GM19324 (cell line): ENCODE results near the gene RANBP1.

Experiments used
- ATAC-seq: cut with Tn5 transposase; IDR thresholded peaks from one replicate; pipeline ENCODE4 v1.9.1; 2021; ENCODE audit warnings: mild to moderate bottlenecking, moderate library complexity; ENCODE audit not compliant: unreplicated experiment, low FRiP score

Gene RANBP1

DNA sequence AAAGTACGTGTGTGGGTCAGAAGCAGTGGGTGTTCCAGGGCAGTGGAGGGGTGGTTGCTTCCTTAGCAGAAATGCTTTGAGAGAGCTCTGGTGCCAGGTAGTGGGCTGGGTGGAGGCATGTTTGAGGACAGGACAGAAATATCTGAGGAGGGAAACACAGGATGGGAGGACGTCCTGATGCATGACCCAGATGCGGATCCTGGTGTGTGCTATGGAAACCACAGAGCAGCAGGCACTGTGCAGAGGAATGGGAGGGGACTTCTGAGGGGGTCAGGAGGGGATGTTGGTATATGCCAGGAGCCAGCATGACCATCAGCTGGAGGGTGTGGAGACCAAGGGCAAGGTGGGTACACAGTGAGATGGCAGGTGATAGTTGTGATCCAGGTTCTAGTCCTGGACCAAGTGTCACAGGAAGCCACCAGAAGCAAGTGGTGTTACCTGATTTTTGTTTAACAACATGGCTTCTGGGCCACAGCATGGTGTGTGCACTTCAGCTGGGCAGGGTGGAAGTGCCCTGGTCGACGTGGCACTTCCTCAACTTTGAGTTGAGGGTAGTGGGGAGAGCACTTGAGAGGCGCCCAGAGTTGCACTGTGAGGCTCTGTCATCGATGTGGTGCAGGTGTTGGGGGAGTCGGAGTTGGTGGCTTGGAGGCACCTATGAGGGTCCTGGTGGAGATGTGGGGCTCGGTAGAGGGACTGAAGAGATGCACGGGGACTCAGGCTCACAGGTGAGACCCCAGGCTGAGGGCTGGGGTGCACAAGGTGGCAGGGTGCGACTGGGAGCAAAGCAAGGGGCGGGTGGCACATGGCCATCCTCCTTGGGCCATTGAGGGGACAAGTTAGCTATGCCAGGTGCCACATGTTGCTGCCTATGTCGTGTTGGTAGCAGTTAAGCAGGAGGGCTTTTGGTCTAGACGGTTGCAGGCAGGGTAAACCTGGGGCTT lies 28.3 kb upstream of the RANBP1 start:
- no peak for ATAC-seq

DNA sequence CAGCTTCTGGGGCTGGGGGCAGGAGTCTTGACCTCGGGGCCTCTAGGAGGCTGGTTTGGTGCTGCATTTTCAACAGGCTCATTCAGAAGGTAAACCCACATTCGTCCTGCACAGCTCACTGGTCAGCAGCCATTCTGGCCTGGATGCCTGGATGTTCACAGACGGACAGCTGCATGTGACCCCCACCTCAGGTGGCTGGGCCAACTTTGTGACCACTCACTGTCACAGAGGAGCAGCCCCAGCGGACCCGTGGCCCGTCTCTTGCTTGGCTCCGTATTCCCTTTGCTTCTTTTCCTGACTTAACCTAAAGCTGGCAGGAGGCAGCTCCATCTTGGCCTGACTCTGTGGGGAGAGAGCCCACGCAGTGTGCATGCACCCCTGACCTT lies 27.6 kb upstream of the RANBP1 start:
- no peak for ATAC-seq

DNA sequence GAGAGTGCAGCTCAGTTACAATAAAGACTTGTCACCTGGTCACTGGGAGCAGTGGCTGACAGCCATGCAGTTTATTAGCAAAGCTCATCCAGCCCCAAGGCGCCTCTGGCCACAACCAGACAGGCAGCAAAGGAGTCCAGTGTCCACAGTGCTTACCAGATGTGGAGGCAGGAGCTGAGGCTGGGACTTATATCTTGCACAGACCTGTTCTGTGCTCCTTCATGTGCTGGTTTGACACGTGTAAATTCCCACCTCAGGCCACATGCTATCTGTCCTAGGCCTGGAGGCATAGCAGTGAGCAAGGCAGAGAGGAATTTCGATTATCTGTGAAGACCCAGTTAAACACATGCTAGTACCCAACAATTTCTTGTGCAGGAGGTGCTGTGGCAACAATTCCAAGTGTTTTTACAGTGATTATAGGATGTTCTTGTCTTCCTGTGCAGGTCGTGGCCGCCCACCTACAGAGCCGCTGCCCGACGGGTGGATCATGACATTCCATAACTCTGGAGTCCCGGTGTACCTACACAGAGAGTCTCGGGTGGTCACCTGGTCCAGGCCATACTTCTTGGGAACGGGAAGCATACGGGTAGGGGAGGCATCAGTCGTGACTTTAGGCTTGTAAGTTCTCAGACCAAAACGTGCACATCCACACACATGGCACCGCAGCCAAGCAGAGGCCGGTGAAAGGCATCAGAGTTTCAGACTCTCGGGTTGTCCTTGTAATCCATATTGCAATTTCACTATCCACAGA lies 26.5 kb upstream of the RANBP1 start:
- no peak for ATAC-seq

DNA sequence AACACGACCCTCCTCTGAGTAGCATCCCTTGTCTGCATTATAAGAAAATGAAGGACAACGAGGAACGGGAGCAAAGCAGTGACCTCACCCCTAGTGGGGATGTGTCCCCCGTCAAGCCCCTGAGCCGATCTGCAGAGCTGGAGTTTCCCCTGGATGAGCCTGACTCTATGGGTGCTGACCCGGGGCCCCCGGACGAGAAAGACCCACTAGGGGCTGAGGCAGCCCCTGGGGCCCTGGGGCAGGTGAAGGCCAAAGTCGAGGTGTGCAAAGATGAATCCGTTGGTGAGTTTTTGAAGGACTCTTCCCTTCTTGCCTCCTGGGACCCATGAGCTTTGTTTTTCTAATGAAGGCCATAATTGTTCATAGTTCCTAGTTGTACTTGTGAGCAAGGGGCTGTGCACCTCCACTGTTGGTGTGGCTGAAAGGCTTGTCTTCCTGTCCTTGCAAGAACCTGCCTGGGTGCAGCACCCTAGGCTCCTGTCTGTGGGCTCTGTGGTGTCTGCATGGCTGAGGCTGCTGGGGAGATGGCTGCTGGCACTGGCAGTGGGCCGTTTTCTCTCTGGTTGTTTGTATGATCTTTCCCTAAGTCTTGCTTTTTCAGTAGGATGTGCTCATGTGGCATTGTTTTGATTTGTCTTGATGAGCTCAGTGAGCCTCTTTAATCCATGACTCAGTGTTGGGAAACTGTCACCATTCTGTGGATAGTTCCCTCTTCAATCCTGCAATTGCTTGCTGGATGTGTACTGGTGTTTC lies 25.8 kb upstream of the RANBP1 start:
- no peak for ATAC-seq

DNA sequence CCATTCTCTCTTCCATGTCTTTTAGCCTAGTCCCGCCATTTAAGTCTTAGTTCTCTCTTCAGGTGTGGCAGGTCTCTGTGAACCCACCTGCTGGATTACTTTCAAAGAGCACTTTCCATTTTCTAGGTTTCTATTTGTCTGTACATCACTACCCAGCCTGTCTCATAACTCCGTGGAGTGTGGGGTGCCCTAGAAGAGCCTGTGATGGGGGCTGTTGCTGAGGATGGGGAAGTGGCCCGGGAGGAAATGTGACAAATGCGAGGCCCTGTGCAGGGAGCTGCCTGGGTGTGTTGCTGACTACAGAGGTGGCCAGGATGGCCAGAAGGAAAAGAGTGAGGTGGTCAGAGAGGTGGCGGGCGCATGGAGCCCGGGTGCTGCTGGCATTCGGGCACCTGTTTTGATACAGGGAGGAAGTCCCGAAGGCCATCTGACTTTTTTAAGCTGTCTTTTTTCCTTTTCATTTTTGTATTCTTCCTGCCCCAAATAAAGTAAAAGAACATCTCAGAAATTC lies 25.1 kb upstream of the RANBP1 start:
- no peak for ATAC-seq

DNA sequence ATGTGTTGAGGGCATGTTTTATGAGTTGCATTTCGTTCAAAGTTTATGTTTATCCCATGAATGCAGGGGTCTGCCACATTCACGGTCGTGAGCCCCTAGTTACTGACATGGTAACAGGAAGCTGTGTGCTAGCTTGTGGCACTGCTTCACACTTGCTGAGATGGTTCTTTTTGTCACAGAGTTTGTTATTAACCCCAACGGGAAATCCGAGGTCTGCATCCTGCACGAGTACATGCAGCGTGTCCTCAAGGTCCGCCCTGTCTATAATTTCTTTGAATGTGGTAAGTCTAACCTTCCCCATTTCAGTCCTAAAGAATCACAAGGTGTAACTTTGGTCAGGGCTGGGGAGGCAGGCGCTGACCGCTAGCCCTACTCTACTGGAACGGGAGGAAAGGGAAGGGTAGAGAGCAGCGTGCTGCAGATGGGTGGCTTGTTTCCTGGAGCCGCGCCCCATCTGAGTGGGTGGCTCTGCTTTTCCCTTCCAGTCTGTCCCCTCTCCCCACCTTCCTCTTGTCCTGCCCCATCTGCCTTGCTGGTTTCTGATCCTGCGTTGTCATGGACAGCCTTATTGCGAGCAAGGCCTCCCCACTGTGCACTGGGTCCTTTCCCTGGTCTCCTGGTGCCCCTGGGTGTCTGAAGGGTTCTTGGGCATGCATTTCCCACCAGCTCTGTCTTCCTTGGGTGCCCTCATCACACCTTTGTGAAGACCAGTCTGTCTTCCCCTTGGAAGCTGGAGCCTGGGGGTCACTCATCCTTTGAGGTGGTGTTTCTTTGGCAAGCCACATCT lies 24.0 kb upstream of the RANBP1 start:
- no peak for ATAC-seq

DNA sequence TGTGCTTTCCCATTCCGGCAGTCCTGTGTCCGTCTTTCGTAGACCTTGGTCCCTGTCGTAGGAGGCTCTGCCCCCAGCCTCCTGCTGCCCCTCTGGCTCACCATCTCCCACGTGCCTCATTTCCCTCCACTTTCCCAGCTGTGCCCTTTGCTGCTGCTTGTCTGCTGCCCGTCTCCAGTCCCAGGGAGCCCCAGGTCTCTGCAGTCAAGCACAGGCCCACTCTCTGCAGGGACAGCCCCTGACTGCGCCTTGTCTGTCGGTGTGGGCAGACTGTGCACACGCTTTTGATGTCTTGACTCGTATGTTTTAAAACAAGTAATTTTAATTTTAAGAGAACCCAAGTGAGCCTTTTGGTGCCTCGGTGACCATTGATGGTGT lies 23.4 kb upstream of the RANBP1 start:
- no peak for ATAC-seq

DNA sequence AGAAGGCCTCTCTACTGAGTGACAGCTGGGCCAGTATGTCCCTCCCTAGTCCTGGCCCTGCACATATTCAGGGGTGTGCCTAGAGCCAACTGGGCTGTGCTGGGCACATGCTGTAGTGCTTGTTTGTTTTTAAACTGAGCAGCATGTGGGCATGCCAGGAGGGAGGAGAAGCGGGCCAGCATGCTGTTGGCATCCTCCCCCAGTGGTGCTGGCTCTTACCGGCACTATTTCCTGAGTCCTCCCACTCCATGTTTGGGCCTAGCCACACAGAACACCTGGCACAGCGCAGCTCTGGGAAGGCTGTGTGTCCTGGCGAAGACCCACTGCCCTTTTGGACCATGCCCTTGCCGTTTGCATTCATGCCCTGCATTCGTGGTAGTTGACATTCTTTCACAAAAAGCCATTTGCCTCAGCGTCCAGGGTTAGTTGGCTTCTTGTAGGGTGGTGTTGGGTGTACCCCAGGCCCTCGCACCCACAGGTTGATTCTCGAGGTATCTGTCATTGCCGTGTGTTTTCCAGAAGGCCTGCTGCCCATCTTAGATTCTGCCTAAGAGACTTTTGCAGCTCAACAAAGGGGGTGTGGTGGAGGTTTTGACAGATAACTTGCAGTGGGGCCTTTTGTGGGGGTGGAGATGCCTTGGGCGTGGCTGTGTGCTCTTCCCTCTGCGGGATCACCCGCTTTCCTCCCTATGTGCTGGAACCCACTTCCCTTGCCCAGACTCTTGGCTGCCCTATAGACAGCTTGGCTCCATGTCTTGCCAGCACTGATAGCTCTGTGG lies 22.3 kb upstream of the RANBP1 start:
- ATAC-seq: no peak

DNA sequence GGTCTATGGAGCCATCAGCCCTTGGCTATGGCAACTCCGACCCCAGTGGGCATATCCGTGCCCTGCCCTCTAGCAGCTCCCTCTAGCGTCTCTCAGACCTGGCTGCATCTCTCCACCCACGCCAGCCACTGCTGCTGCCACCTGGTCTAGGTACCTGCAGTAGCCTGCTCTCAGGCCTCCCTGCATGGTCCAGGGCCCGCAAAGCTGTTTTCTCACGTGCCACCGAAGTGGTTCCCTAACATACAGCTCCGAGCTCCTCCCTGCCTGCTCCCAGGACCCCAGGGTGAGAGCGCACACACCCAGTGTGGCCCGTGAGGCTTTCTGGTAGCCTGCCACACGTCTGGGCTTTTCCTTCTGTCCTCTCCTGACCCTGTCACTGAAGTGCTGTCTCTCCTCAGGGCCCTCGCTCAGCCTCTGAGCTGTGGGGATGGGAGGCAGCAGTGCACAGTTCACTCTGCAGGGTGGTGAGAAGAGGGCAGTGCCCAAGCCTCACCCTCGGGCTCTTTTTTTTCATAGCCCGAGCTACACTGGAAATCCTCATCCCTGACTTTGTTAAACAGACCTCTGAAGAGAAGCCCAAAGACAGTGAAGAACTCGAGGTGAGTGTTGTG lies 21.6 kb upstream of the RANBP1 start:
- ATAC-seq: no peak

DNA sequence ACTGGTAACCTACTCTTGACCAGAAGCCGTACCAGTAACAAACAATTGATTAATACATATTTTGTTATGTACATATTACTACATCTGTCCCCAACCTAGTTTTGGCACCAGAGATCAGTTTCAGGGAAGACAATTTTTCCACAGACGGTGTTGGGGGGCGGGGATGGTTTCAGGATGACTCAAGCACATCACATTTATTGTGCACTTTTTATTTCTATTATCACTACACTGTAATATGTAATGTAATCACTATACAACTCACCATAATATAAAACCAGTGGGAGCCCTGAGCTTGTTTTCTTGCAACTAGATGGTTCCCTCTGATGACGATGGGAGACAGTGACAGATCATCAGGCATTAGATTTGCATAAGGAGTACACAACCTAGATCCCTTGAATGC lies 20.4 kb upstream of the RANBP1 start:
- no peak for ATAC-seq

DNA sequence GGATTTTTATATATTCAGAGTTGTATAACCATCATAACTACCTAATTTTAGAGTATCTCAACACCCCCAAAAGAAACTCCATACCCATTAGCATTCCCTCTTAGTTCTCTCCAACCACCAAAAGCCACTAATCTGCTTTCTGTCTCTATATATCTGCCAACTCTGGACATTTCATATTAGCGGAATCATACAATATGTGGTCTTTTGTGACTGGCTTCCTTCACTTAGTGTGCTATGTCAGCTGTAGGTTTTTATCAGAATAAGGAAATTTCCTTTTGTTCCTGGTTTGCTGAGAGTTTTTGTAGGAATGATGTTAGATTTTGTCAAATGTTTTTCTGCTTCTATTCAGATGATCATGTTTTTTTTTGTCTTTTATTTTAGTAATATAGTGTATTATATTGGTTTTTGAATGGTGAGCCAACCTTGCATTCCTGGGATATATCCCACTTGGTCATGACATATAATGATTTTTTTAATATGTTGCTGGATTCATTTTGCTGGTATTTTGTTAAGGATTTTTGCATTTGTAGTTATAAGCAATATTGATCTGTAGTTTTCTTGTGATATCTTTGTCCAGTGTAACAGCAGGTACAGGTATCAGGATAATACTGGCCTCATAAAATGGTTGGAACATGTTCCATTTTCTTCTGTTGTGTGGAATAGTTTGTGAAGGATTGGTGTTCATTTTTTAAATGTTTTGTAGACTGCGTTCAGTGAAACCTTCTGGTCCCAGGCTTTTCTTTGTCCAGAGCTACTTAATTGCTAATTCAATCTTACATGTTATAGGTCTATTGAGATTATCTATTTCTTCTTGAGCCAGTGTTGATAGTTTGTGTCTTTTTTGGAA lies 19.1 kb upstream of the RANBP1 start:
- no peak for ATAC-seq

DNA sequence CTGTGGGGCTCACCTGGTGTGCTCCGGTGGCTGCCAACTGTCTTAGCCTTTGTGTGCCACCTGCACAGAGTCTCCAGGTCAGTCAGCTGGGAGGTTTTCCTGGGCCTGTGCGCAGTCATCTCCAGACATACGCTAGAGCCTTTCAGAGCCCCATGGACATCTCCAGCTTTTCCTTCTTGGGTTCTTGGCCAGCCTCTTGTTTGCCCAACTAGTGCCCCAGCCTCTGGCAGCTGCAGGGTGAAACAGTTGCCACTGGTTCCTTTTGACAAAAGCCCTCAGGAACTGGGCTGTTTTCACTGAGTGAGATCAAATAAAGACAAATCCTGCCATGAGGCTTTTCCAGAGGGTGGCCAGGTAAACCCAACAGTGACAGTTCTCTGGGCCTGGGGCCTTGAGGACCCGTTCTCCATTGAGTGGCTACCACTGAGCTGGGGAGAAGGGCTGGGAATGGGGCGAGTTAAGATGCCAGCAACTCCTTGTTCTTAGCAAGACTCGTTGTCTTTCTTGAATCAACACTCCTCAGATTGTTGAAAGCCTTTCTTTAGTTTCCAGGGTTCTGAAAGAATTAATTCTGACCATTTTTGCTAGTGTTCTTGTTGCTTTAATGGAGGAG lies 16.7 kb upstream of the RANBP1 start:
- ATAC-seq: no peak

DNA sequence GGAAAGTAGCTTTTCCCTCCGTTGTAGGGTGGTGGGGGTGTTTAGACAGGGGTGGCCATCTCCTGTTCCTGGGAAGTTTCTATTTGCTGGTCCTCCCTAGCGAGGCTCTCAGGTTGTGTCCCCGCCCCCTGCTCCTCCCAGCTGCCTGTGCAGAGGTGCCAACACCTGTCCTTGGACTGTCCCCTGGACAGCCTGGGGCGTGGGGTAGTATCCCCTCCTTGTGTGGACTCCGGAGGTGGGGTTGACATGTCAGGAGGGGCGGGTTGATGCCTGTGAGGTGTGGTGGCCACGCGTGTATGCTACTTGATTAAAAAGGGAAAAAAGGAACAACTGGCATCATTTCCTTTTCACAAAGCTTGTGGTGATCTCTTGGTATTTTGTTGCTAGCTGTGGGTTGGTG lies 14.3 kb upstream of the RANBP1 start:
- no peak for ATAC-seq

DNA sequence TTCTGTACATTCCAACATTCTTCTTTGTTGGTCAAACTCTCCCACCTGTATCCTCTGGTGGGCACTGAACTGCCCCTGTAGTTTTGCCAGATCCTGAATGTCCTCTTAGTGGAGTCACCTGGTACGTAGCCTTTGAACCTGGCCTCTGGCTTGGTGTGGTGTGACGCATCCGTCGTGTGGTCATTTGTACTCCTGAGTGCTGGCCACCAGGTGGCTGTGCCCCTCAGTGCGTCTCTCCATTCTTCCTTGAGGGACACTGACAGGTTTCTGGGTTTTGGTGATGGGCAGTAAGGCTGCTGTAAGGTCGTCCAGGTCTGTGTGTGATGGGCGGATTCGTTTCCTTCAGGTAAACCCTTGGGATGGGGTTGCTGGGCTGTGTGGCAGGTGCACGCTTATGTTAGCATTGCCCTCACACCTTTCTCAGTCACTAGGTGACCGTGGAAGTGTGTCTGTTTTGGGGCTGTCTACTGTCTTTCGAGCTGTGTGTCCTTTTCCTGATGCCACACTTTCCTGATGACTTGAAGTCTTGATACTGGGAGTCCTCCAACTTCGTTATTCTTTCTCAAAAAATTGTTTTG lies 13.6 kb upstream of the RANBP1 start:
- no peak for ATAC-seq

DNA sequence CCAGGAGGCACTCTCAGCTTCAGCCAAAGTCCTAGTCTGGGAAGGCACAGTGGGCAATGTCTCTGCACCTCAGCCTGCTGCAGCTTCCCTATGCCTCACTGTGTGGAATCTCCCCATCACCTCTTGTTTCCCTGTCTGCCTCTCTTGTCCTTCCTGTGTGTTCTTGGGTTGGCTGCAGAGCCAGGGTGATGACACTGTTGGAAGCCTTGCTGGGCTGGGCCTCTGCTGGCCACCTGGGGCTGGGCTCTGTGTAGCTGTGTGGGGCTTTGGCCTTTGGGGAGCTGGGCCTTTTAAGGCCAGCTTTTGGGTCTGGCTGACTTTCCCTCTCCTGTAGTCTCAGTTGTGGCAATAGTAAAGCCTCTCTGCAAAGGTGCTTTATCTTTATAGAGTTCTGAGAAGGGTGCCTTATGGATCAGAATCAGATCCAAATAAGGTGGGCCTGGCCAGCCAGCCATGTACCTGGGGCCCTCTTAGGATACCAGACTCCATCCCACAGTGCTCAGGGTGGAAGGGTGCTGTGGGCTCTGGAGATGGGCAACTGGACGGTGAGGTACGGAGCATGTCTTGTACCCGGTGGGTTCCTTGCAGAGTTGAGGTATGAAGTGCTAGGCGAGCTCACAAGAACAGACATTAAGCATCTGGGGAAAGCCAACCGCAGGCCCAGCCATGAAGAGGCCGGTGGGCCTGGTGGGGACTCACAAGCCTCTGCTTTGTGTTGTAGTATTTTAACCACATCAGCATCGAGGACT lies 10.3 kb upstream of the RANBP1 start:
- ATAC-seq: no peak

DNA sequence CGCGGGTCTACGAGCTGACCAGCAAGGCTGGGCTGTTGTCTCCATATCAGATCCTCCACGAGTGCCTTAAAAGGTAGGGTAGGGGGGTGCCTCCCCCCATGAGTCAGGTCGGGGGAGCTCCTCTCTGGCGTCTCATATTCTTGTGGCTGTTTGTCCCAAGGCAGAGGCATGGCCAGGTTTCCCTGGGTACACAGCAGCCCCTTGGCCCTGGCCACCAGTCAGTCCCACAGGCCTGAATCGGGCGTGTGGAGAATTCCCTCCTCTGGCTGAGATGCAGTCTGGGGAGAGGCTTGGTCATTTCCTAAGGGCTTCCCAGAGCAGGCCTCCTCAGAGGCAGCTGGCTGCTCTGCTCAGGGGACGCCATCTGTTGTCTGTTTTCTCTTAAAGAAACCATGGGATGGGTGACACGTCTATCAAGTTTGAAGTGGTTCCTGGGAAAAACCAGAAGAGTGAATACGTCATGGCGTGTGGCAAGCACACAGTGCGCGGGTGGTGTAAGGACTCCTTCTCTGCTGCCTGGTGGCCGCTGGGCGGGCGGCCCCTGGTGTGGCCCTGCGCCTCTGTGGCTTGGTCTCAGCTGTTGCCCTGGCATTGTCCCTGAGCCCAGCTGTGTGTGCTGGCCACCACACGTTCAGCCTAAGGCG lies 9.6 kb upstream of the RANBP1 start:
- ATAC-seq: no peak
